Esophagus squamous epithelium (tissue), 5 donors: Measurements from ENCODE around the gene CFAP299. TPM values are rescaled to one million over a fixed set of nuclear protein-coding genes. Genes with fewer than 3 reads are reported as not detected.

ENCODE experiments used
- DNase-seq: peaks from one replicate; lab custom pipeline; 2025; lab: John Stamatoyannopoulos, UW
- H3K27ac ChIP-seq, 4 donors: fragments of 200-600 bp; sonication (generic); one replicate each; pipeline ENCODE4 v1.5.1; 2016 to 2019; ENCODE audit warnings: mild to moderate bottlenecking in 1 of 4
- H3K27me3 ChIP-seq, 4 donors: fragments of 200-600 bp; sonication (generic); 1 replicate in 3 of 4; 2 replicates in 1 of 4; pipeline versions ENCODE4 v1.5.1 to v1.6.0; 2017 to 2021; ENCODE audit warnings: antibody characterized with exemption in 1 of 4
- H3K36me3 ChIP-seq, 3 donors: fragments of 200-600 bp; sonication (generic); one replicate each; pipeline ENCODE4 v1.5.1; 2016 to 2019
- H3K4me1 ChIP-seq, 3 donors: fragments of 200-600 bp; sonication (generic); one replicate each; pipeline ENCODE4 v1.5.1; 2017 to 2019
- H3K4me3 ChIP-seq, 4 donors: fragments of 200-600 bp; sonication (generic); 1 replicate in 3 of 4; 2 replicates in 1 of 4; pipeline ENCODE4 v1.5.1; 2016 to 2019; ENCODE audit warnings: mild to moderate bottlenecking in 2 of 4, moderate library complexity in 1 of 4
- H3K9me3 ChIP-seq, 3 donors: fragments of 200-600 bp; sonication (generic); one replicate each; pipeline ENCODE4 v1.5.1; 2016 to 2019
- CTCF ChIP-seq, 6 experiments: fragments of 450-650 bp in 4 of 6; fragments of 200-600 bp in 2 of 6; sonication (generic) in 2 of 6; IDR thresholded peaks; one replicate each; pipeline ENCODE4 v1.5.1; 2016 to 2019; ENCODE audit warnings: antibody characterized with exemption in 6 of 6, mild to moderate bottlenecking in 4 of 6, moderate library complexity in 4 of 6
- POLR2A ChIP-seq, 4 donors: fragments of 450-650 bp; IDR thresholded peaks; one replicate each; pipeline ENCODE4 v1.6.1; 2017; ENCODE audit warnings: antibody characterized with exemption in 4 of 4, mild to moderate bottlenecking in 4 of 4, moderate library complexity in 3 of 4
- WGBS, 2 donors: methylation state at CpG; one replicate each; pipeline ENCODE4 v1.1.5; 2018; 5-methylcytosine and 5-hydroxymethylcytosine counted together
- intact Hi-C: fragments of 100-400 bp; cut with DNase I; formaldehyde crosslinking; loops from one replicate; pipeline ENCODE4 v1.15.0; 2022
- total RNA-seq, 4 donors: library from RNA; depleted of rRNA; stranded (reverse); fragments of >200 nt; gene quantifications; one replicate each; pipeline ENCODE4 v1.1.0, GENCODE V29; 2016
- donor health status: DM: yes; HTN: yes; CAD: no.

CFAP299 gene
- total RNA-seq, 4 donors from 2014 or later = not detected

- no peaks in the 10 kb centered on the region for H3K36me3 ChIP-seq
- H3K27me3 ChIP-seq = no peaks in the 10 kb centered on the region
- no peaks in the 10 kb centered on the region for H3K4me1 ChIP-seq
- DNase-seq = no peak
- H3K9me3 ChIP-seq = no peaks in the 10 kb centered on the region
- no peak overlapping the region for H3K4me3 ChIP-seq
- TF ChIP-seq POLR2A (IDR thresholded peaks at IDR 0.05) = no peak
- no peak for TF ChIP-seq CTCF (IDR thresholded peaks at IDR 0.05)
- H3K27ac ChIP-seq = no peak overlapping the region
- intact Hi-C loops = no loop called here
- WGBS, 2 donors = 73 to 89% methylated on average over 1 of the region's 1 CpG
These were observed 274.7 kb downstream of the CFAP299 start for GRCh38 chr4:80610199-80610598.

GRCh38 chr4:80610845-80611677 is 275.5 kb downstream of the CFAP299 start:
- H3K4me3 ChIP-seq = no peak overlapping the region
- H3K9me3 ChIP-seq = no peaks in the 10 kb centered on the region
- H3K36me3 ChIP-seq = no peaks in the 10 kb centered on the region
- no peak for TF ChIP-seq POLR2A (IDR thresholded peaks at IDR 0.05)
- TF ChIP-seq CTCF (IDR thresholded peaks at IDR 0.05) = no peak
- H3K27ac ChIP-seq = no peak overlapping the region
- intact Hi-C loops = no loop called here
- no peak for DNase-seq
- 19 to 22% methylated on average over 3 of the region's 3 CpGs for WGBS, 2 donors
- H3K27me3 ChIP-seq = no peaks in the 10 kb centered on the region
- no peaks in the 10 kb centered on the region for H3K4me1 ChIP-seq

GRCh38 chr4:80611678-80611979 is 276.1 kb downstream of the CFAP299 start:
- Histone ChIP-seq H3K9me3 (no peaks in the 10 kb centered on the region), H3K4me1 (no peaks in the 10 kb centered on the region), H3K36me3 (no peaks in the 10 kb centered on the region), H3K4me3 (no peak overlapping the region), H3K27me3 (no peaks in the 10 kb centered on the region), H3K27ac (no peak overlapping the region)
- intact Hi-C loops = no loop called here
- 74 to 76% methylated on average over 2 of the region's 2 CpGs for WGBS, 2 donors
- TF ChIP-seq POLR2A (IDR thresholded peaks at IDR 0.05) = no peak
- no peak for TF ChIP-seq CTCF (IDR thresholded peaks at IDR 0.05)
- no peak for DNase-seq

GRCh38 chr4:80613470-80613869 is 277.9 kb downstream of the CFAP299 start:
- Histone ChIP-seq H3K27me3 (no peaks in the 10 kb centered on the region), H3K4me1 (no peaks in the 10 kb centered on the region), H3K4me3 (no peak overlapping the region), H3K9me3 (no peaks in the 10 kb centered on the region), H3K36me3 (no peaks in the 10 kb centered on the region), H3K27ac (no peak overlapping the region)
- TF ChIP-seq CTCF (IDR thresholded peaks at IDR 0.05) (no peak), POLR2A (IDR thresholded peaks at IDR 0.05) (no peak)
- intact Hi-C loops = no loop called here
- DNase-seq = no peak

GRCh38 chr4:80614319-80614718 is 278.8 kb downstream of the CFAP299 start:
- TF ChIP-seq CTCF (IDR thresholded peaks at IDR 0.05) (no peak), POLR2A (IDR thresholded peaks at IDR 0.05) (no peak)
- 81 to 87% methylated on average over 6 of the region's 6 CpGs for WGBS, 2 donors
- no peaks in the 10 kb centered on the region for H3K9me3 ChIP-seq
- no peaks in the 10 kb centered on the region for H3K4me1 ChIP-seq
- intact Hi-C loops = no loop called here
- H3K36me3 ChIP-seq = no peaks in the 10 kb centered on the region
- no peaks in the 10 kb centered on the region for H3K27me3 ChIP-seq
- no peak overlapping the region for H3K27ac ChIP-seq
- H3K4me3 ChIP-seq = no peak overlapping the region
- no peak for DNase-seq
